ENCODE data around the gene NAT14. TPM values are rescaled to one million over a fixed set of nuclear protein-coding genes. Genes with fewer than 3 reads are reported as not detected.

Gene NAT14
- total RNA-seq, 1 experiment from 2014 or later, result 87.7 TPM

- TF ChIP-seq E2F4 (CRISPR knock-in tag; IDR thresholded peaks at IDR 0.05; ENCODE audit: borderline replicate concordance, low read depth) (no peak), MXD4 (CRISPR knock-in tag; IDR thresholded peaks at IDR 0.05; ENCODE audit: borderline replicate concordance) (no peak), CREB1 (CRISPR knock-in tag; IDR thresholded peaks at IDR 0.05) (no peak), NFATC4 (CRISPR knock-in tag; IDR thresholded peaks at IDR 0.05) (no peak)
- TF ChIP-seq, protein P1, sequence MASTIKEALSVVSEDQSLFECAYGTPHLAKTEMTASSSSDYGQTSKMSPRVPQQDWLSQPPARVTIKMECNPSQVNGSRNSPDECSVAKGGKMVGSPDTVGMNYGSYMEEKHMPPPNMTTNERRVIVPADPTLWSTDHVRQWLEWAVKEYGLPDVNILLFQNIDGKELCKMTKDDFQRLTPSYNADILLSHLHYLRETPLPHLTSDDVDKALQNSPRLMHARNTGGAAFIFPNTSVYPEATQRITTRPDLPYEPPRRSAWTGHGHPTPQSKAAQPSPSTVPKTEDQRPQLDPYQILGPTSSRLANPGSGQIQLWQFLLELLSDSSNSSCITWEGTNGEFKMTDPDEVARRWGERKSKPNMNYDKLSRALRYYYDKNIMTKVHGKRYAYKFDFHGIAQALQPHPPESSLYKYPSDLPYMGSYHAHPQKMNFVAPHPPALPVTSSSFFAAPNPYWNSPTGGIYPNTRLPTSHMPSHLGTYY (CRISPR knock-in tag; IDR thresholded peaks at IDR 0.05), result no peak
Measured at GRCh38 chr19:55520691-55521292, 35.8 kb downstream of the NAT14 start (continued).

- H3K4me3 Mint-ChIP-seq, result no peak overlapping the region
- ATAC-seq, result no peak
- TF ChIP-seq TP53 (CRISPR knock-in tag; IDR thresholded peaks at IDR 0.05) (no peak), ZNF396 (CRISPR knock-in tag; IDR thresholded peaks at IDR 0.05; ENCODE audit: borderline replicate concordance) (no peak), NR3C1 (CRISPR knock-in tag; conservative IDR thresholded peaks at IDR 0.05; ENCODE audit: low read depth) (no peak), GRHL2 (CRISPR knock-in tag; IDR thresholded peaks at IDR 0.05; ENCODE audit: insufficient replicate concordance, severe bottlenecking) (no peak), KAT7 (CRISPR knock-in tag; IDR thresholded peaks at IDR 0.05; ENCODE audit: borderline replicate concordance) (no peak), NFYB (CRISPR knock-in tag; conservative IDR thresholded peaks at IDR 0.05; ENCODE audit: low read depth) (no peak), ATF3 (CRISPR knock-in tag; conservative IDR thresholded peaks at IDR 0.05) (no peak), SMAD3 (CRISPR knock-in tag; IDR thresholded peaks at IDR 0.05; ENCODE audit: borderline replicate concordance) (no peak), ZNF416 (CRISPR knock-in tag; IDR thresholded peaks at IDR 0.05) (no peak), TEAD4 (CRISPR knock-in tag; IDR thresholded peaks at IDR 0.05) (no peak), JAZF1 (CRISPR knock-in tag; IDR thresholded peaks at IDR 0.05) (no peak), ATF2 (CRISPR knock-in tag; IDR thresholded peaks at IDR 0.05; ENCODE audit: borderline replicate concordance, low read depth) (no peak)
- TF ChIP-seq, protein P2, sequence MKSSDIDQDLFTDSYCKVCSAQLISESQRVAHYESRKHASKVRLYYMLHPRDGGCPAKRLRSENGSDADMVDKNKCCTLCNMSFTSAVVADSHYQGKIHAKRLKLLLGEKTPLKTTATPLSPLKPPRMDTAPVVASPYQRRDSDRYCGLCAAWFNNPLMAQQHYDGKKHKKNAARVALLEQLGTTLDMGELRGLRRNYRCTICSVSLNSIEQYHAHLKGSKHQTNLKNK (CRISPR knock-in tag; IDR thresholded peaks at IDR 0.05), result no peak
- TF ChIP-seq, protein P3, sequence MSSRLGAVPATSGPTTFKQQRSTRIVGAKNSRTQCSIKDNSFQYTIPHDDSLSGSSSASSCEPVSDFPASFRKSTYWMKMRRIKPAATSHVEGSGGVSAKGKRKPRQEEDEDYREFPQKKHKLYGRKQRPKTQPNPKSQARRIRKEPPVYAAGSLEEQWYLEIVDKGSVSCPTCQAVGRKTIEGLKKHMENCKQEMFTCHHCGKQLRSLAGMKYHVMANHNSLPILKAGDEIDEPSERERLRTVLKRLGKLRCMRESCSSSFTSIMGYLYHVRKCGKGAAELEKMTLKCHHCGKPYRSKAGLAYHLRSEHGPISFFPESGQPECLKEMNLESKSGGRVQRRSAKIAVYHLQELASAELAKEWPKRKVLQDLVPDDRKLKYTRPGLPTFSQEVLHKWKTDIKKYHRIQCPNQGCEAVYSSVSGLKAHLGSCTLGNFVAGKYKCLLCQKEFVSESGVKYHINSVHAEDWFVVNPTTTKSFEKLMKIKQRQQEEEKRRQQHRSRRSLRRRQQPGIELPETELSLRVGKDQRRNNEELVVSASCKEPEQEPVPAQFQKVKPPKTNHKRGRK (CRISPR knock-in tag; IDR thresholded peaks at IDR 0.05; ENCODE audit: borderline replicate concordance), result no peak
- H3K27me3 Mint-ChIP-seq (ENCODE audit: low read depth), result peaks cover 2% of the 10 kb centered on the region; the same call in 1 of the 2 replicates
- no peaks in the 10 kb centered on the region; the same call in 1 of the 2 replicates for H3K4me1 Mint-ChIP-seq
- DNase-seq (ENCODE audit: low spot score), result no peak
- H3K36me3 Mint-ChIP-seq, result no peaks in the 10 kb centered on the region
- CTCF ChIA-PET, result interaction anchor here (1.0 kb wide), 1 partner anchor 21 kb away, joined by 3 read pairs; no protein-coding TSS in a partner anchor
- POLR2A ChIA-PET, result interaction anchor here (0.6 to 1.0 kb wide), 2 partner anchors 16 to 25 kb away, joined by 3 to 4 read pairs; no protein-coding TSS in a partner anchor
- H3K27ac Mint-ChIP-seq, result no peak overlapping the region
- no peaks in the 10 kb centered on the region for H3K9me3 Mint-ChIP-seq
Measured at GRCh38 chr19:55525289-55526101, 40.5 kb downstream of the NAT14 start.
